HG03060 (cell line): ENCODE measurements around the gene ERCC1.

ENCODE experiments used
- ATAC-seq: cut with Tn5 transposase; IDR thresholded peaks from one replicate; pipeline ENCODE4 v1.9.1; 2021; ENCODE audit warnings: low read depth, moderate number of reproducible peaks; ENCODE audit not compliant: unreplicated experiment

Gene ERCC1

DNA sequence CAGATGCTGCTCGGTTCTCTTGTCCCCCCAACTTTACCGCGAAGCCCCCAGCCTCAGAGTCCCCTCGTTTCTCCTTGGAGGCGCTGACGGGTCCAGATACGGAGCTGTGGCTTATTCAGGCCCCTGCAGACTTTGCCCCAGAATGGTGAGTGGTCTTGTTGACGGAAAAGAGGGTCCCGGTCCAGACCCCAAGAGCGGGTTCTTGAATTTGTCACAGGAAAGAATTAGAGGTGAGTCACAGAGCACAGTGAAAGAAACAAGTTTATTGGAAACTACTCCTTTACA is 16.7 kb downstream of the ERCC1 start:
- ATAC-seq: no peak

DNA sequence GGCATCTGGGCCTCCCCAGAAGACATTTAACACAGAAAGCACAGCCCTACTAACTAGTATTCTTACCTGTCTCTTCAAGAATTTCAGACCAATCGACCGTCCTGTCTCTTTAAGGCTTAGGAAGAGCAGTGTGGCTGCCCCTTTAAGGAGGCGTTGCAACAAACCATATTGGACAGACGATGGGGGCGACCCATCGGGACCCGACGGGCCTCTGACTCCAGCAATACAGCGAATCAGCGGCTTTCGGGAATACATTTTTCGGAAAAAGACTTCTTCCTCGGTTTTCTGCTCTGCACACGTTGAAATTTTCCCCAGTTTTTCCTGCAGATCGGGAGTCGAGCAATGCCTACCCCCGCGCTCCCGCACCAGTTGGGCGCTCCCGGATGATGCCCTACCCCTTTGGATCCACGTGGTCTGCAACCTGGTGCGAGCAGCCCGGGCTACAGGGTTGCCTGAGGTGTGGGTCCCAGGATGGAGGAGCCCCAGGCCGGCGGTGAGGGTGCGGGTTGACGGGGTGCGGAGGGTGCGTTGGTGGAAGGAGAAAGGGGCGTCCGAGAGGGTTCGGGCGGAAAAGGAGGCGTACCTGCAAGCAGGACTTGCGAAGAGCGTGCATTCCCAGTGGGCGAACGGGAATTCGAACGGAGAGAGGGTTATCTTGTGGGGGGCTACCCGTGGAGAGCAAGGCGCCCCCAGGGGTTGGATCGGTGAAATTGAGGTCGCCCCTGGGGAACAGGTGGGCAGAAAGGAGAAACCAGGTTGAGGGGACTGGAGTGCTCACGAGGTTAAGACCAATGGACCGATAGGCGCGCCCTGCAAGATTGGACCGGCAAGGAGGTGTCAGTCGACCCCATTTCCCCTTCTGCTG is 17.3 kb downstream of the ERCC1 start, which contains the start of gene POLR1G:
POLR1G (plus strand) TSS at position 419 of the 865 bp plus-strand sequence; CDS start at position 472, 53 bp downstream.
- peak; percentile 51 for ATAC-seq

DNA sequence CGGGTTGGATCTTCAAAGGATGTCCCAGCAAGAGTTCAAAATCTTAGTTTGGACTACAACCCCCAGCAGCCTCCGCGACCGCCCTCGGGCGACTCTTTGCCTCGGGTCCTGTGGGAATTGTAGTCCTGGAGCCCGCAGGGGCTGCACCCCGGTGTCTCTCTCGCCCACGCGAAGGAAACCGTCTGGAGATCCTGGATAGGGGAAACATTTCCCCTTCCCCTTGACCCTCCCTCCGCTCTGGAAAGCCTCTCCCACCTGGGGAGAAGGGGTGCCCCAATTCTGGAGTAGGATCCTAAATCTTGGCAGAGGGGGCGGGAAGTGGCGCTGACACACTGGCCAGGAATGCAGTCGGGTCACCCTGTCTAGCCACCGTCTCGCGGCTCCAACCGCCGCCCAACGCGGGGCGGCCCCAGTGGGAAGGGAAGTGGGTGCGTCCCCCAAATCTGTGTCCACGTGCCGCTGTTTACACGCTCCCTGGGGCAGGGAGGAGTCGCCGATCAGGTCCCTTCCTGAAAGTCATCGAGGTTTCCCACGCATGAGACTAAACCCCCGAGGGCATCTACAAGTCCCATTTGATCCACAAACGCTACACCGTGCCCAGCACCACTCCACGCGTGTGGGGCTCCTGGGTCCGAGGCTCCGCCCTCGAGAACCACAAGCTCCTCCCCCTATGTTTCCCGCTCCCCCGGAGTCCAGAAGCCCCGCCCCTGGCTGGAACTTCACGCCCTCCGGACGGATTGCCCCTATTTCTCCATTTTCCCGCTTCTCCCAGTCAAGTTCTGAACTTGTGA is 18.1 kb downstream of the ERCC1 start:
- peak; percentile 21 for ATAC-seq

DNA sequence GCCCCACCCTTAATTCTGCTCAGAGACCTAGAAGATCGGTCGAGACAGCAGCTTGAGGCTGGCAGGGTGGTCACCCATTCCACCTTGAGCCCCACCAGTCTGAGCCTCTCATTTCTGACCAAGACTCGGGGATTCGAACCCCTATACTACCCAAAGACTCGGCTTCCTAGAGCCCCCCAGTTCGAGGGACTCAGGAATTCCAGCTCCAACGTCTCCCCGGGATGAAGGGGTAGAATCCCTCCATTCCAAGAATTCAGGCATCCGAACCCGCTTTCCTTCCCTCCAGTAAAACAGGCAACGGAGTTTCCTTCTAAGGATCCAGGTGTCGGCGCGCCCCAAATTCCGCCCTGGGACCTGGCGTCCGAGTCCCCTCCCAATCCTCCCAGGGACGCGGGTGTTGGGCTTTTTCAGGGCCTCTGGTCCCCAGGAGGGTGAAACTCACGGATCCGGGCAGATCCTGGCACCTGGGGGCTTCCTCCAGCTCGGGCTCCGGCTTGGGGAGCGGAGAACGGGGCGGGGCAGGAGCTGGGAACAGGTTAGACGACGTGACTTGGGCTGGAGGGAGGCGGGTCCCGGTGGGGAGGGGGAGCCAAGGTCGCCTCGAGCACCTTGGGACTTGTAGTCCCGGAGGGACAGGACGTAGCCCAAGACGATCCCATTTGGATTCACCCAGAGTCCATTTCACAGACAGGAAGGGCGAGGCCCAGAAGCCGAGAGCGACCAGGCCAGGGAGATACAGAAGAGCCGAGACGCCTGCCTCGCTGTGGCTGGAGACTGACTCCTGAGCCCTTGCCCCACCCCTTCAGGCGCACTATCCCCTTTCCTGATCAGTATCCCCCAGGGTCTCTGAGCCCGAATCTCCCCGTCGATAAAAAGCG is 18.9 kb downstream of the ERCC1 start, which contains the start of gene PPP1R13L:
PPP1R13L (minus strand) TSS at position 513 of the 878 bp plus-strand sequence. CDS start 6,751 bp downstream, outside the sequence.
- no peak for ATAC-seq

DNA sequence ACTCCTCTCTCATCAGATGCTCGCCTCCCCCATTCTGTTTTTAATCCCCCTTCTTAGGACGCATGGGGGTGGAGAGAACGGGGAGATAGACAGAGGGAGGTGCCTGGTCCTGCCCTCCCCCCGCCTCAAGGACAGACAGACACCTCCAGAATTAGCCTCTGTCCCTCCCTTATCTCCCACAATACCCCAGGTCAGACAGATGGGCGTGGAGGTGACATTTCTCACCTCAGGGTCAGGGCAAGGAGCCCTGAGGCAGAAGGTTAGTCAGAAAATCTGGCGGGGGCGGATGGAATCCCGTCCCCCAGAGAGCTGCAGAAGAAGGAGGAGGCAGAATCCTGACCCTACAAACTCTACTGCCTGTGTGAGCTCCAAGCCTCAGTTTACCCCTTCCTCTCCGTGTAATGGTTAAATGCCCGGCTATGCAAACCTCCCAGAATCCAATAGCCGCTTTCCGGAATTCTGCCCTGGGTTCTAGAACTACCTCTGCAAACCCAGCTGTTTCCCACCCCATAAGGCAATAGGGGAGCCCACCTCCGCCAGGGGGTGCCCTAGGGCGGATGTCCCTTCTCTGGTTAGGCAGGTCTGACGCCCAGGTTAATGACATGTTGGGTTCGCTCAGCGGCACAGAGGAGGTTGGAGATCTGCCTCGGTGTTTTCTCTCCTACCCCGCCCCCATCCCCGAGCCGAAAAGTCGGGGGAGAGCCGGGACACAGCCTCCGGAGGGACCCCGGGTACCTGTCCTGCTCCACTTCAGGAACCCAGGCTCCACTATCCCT is 19.7 kb downstream of the ERCC1 start:
- ATAC-seq: no peak

DNA sequence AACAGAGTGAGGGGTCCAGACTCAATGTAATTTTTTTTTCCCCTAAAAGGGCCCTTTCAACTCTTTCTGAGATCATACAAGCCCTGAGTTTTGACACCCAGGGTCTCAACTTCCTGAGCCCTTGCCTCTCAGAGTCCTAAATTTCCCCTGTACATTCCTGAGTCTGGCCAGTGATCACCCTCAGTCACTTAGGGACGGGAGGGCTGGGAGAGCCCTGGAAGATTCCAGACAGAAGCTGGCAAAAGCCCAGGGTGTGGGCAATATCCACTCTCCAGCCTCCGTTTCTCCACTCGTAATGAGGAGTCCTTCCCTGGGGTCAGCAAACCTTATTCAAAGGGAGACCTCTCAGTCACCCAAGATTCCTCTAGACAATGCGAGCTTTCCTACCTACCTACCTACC is 20.4 kb downstream of the ERCC1 start:
- no peak for ATAC-seq

DNA sequence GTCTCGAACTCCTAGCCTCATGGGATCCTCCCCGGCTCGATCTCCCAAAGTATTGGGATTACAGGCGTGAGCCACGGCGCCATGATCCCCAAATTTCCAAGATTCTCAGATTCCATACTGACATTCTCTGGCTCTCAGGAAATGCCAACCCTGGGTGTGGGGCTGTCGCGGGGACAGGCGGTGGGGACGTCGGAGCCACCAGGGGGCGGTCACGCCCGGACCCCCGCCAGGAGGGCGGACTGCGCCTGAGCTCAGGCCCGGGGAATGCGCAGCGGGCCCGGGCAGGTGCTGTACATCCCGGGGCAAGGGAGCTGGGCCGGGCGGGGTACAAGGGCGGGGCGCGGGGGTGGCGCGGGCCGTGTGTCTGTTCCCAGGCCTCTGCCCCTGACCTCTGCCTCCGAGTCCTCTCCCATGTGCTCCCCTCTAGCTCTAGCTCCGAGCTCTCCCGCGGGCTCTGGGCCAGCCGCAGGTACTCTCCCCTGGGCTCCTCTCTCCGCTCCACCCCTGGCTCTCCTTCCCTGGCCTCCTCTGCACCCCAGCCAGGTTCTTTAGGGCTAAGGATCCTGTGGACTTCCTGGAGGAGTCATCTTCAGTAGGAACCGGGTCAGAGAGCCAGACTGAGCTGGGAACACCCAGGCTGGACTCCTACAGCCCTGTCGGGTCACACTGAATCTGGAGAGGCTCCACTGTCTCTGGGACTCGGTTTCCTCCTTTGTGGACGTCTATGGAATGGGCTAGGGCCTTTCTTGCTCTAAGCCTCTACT is 21.2 kb downstream of the ERCC1 start:
- ATAC-seq: no peak

DNA sequence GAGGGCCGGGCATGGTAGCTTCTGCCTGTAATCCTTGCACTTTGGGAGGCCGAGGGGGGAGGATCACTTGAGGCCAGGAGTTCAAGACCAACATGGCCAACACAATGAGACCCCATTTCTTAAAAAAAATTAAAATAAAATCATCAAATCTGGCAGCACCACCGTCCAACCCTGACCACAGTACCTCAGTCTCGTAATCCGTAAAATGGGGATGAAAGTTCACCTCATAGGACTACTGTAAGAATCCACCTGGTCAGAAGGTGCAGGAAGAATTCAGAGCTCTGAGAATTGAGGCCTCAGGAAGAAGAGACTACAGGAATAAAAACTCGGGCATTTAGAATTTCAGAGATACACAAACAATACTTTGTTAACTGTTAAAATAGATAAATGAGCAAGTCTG is 21.9 kb downstream of the ERCC1 start:
- no peak for ATAC-seq

DNA sequence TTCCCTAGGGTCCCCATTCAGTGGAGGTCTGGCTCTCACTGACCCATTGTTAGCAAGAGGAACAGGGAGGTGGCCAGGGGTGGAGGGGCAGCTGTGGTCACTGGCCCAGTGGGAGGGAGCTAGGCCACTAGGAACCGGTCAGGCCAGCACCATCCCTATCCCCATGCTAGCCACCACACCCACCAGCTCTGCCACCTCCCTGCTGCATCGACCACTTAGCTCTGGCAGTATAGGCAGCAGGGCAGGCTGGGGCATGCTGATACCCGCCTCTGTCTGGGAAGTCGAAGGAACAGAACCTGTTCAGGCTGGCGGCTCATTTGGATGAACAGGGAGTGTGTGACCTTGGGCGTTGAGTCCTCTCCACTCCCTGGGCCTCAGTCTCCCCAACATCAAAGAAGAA is 23.5 kb downstream of the ERCC1 start:
- ATAC-seq: no peak

DNA sequence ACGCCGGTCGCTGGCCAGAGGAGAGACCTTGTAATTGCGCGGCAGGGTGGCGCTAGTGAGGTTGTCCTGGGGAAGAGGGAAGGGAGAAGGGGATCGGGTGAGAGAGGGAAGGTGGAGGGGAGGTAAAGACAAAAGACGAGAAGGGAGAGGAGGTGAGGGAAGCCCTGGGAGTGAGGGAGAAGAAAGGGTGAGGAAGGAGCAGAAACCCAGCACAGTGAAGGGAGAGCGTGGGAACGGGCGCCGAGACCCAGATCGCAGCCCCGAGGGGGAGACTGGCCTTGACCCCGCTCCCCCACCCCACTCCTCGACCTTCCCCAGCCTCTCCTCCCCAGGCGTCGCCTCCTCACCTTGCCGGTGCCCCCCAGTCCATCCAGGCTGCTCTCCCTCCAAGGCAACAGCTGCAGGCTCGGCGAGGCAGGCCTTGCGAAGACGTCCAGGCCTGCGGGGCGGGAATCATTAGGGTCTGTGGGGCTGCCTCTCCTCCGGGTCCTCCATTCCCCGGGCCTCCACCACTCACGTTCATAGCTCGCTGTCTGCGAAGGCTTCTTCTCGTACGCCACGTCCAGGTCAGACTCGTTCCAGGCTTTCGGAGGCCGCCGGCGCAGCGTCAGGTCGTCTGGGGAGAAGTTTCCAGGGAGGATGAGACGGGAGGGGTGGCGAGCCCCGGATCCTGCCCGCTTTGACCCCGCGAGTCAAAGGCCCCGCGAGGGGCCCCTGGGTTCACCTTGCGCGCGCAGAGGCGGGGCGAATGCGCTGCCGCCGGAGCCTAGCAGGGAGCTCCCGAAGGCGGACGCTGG is 27.7 kb downstream of the ERCC1 start:
- ATAC-seq: no peak

DNA sequence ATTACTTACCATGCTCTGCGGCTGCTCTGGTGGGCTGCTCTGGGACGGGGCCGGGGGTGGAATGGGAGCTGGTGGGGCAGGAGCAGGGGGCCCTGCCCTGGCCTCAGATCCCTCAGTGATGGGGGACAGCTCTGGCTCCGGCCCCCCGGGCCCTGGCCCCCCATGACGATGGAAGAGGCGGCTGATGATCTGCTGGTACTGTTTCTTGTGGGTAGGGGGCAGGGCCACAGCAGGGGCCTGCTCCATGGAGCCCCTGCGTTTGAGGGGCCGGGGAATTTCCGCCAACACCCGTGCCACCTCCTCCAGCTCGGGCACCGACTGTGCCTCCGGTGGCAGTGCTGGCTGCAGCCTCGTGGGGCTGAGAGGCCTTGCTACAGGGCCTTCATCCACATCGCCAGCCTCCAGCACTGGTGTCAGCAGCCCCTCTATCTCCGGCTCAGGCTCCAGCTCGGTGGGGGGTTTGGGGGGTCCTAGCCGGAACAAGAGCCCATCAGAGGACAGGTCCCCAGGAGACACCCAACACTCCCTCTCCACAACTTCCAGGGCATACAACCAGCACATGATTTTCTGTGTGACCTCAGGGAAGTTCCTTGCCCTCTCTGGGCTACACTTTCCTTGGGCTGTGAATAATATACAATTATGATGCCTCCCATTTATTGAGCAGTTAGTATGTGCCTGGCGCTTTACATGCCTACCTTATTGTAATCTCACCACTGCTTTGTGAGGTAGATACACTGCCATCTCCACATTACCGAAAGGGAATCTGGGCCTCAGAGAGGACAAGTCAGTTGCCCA is 31.6 kb downstream of the ERCC1 start:
- ATAC-seq: no peak

DNA sequence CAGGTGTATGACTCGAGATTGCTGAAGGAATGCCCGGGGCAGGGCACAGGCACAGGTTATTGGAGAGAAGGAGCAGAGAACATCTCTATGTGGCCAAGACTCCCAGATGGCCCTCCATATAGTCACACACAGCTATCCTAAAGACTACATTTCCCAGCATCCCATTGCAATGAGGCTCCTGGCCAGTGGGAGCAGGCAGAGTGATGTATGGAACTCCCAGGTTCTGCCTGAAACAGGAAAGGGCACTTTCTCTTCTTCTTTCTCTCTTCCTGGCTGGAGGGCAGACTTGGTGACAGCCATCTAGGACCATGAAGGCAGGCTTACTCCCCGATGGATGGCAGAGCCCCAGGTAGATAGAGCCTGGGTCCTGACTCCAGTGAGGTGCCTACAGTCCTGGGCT is 32.4 kb downstream of the ERCC1 start:
- ATAC-seq: no peak

DNA sequence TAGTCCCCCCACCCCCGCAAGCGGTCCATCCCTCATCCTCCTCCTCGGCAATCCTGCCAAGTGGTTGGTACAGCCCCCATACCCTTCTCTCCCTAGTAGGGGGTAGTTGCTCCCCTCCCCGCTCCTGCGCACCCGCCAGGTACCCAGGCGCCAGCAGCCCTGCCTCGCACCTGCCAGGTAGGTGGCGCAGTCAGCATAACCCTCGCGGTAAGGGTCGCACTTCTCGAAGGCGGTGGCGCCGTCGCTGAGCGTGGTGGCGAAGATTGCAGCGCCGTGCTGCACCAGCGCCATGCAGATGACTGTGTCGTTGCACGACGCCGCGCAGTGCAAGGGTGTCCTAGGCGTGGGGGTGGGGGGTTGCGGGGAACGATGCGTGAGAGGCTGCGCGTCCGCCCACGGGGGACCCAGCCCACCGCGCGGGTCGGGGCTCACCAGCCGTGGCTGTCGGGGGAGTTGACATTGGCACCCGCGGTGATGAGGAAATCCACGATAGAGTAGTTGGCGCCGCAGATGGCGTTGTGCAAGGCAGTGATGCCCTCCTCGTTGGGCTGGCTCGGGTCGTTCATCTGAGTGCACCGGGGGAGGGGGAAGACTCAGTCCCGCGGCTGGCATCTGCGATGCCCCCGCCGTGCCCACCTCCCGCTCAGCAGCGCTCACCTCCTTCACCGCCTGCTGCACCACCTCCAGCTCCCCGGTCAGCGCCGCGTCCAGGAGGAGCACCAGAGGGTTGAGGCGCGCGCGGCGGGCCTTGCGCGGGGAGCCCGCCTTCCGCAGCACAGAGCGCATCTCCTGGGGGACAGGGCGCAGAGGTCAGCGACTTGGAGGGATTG is 38.1 kb downstream of the ERCC1 start:
- ATAC-seq: no peak

DNA sequence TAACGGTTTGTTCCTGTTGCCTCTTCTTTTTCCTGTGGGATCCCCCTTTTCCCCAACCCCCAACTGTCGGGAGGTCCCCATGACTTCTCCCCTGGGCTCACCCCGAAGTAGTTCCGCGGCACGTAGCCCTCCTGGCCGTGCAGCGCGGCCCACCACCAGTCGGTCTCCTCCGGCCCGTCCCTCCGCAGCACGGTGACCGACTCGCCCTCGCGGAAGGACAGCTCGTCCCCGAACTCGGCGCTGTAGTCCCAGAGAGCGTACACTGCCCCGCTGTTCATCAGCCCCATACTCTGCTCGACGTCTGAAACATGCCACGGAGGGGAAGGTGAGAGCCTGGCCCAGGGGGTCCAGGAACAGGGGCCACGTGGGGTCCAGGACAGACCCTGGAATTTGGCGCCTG is 41.3 kb downstream of the ERCC1 start:
- no peak for ATAC-seq

DNA sequence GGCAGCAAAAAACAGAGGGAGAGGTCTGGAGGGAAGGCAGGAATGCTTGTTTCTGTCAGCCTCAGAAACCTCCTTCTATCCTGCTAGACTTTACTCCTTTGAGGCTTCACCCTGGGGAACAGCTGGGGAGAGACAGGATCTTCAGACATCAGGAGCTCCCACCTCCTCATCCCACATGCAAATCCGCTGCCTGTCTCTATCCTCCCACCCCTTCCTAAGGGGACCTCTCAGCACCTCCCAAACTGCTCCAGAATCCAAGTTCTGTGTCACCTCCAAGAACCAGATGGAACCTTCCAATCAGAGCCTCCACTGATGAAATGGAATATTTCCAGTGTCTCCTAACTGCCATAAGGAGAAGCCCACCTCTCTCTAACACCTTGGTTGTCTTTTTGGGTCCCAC is 43.6 kb downstream of the ERCC1 start:
- ATAC-seq: no peak

DNA sequence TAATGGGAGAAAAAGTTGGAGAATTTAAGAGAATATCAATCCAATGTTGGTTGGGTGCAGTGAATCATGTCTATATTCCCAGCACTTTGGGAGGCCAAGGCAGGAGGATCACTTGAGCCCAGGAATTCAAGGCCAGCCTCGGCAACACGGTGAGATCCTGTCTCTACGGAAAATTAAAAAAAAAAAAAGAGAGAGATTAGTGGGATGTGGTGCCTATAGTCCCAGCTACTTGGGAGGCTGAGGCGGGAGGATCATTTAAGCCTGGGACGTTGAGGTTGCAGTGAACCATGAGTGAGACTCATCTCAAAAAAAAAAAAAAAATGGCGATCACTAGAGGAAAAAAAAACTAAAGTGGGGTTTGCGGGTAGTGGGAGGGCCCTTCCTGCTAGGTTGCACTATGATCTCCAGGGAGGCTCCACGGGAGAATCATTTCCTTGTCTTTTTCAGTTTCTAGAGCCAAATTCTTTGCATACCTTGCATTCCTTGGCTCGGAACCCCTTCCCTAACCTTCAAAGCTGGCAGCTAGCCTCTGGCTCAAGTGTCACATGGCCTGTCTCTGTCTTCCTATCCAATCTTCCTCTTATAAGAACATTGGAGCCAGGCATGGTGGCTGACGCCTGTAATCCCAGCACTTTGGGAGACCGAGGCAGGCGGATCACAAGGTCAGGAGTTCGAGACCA is 47.5 kb downstream of the ERCC1 start:
- ATAC-seq: no peak
